H9 (cell line): ENCODE data around the gene SMURF1. TPM values are rescaled to one million over a fixed set of nuclear protein-coding genes. Genes with fewer than 3 reads are reported as not detected.

Experiments used
- DNase-seq: peaks from one replicate; pipeline ENCODE4 v3.0.0-alpha.2; 2017
- H2AFZ ChIP-seq: one replicate; pipeline ENCODE4 v1.6.1; 2013; ENCODE audit warnings: mild to moderate bottlenecking, low read length, control low read depth, moderate library complexity
- H2AK5ac ChIP-seq: 2 replicates; pipeline ENCODE4 v1.6.1; 2013; ENCODE audit warnings: low read length, control low read depth, mixed read lengths; ENCODE audit not compliant: insufficient read length
- H2BK120ac ChIP-seq: one replicate; pipeline ENCODE4 v1.6.1; 2013; ENCODE audit warnings: low read depth, mild to moderate bottlenecking, low read length, control low read depth, inconsistent platforms; ENCODE audit not compliant: poor library complexity, severe bottlenecking
- H2BK12ac ChIP-seq: 2 replicates; pipeline ENCODE4 v1.6.1; 2013; ENCODE audit warnings: low read length, control low read depth, mixed read lengths, low read depth; ENCODE audit not compliant: insufficient read length
- H2BK15ac ChIP-seq: 2 replicates; pipeline ENCODE4 v1.6.1; 2013; ENCODE audit warnings: low read depth, low read length, control low read depth
- H2BK20ac ChIP-seq: one replicate; pipeline ENCODE4 v1.6.1; 2013; ENCODE audit warnings: low read depth, mild to moderate bottlenecking, low read length, control low read depth, inconsistent platforms; ENCODE audit not compliant: poor library complexity, severe bottlenecking
- H2BK5ac ChIP-seq: 2 replicates; pipeline ENCODE4 v1.6.1; 2013; ENCODE audit warnings: low read length, control low read depth, mixed read lengths; ENCODE audit not compliant: insufficient read length
- H3K14ac ChIP-seq: 2 replicates; pipeline ENCODE4 v1.6.1; 2013; ENCODE audit warnings: low read length, control low read depth; ENCODE audit not compliant: insufficient read depth
- H3K18ac ChIP-seq: 2 replicates; pipeline ENCODE4 v1.6.1; 2013; ENCODE audit warnings: low read depth, mild to moderate bottlenecking, mixed read lengths, low read length, control low read depth; ENCODE audit not compliant: insufficient read length
- H3K23ac ChIP-seq: 2 replicates; pipeline ENCODE4 v1.6.1; 2013; ENCODE audit warnings: low read length, control low read depth, mixed read lengths, low read depth; ENCODE audit not compliant: insufficient read length
- H3K23me2 ChIP-seq: 2 replicates; pipeline ENCODE4 v1.6.1; 2013; ENCODE audit warnings: low read depth, mild to moderate bottlenecking, mixed read lengths, low read length, control low read depth; ENCODE audit not compliant: insufficient read length, poor library complexity, severe bottlenecking
- H3K27ac ChIP-seq: 2 replicates; pipeline ENCODE4 v1.5.1; 2013; ENCODE audit warnings: low read length, control low read depth, mixed read lengths, low read depth; ENCODE audit not compliant: insufficient read length
- H3K27me3 ChIP-seq: 2 replicates; pipeline ENCODE4 v1.6.1; 2013; ENCODE audit warnings: low read length, control low read depth, inconsistent platforms; ENCODE audit not compliant: insufficient read depth
- H3K4ac ChIP-seq: 2 replicates; pipeline ENCODE4 v1.6.1; 2013; ENCODE audit warnings: low read depth, mild to moderate bottlenecking, control low read depth, inconsistent platforms, low read length, moderate library complexity
- H3K4me1 ChIP-seq: 2 replicates; pipeline ENCODE4 v1.6.1; 2013; ENCODE audit warnings: low read length, control low read depth, inconsistent platforms; ENCODE audit not compliant: insufficient read depth
- H3K4me2 ChIP-seq: 2 replicates; pipeline ENCODE4 v1.6.1; 2013; ENCODE audit warnings: low read length, control low read depth, mixed read lengths; ENCODE audit not compliant: insufficient read length, insufficient read depth
- H3K56ac ChIP-seq: 2 replicates; pipeline ENCODE4 v1.6.1; 2013; ENCODE audit warnings: low read depth, mild to moderate bottlenecking, mixed read lengths, low read length, control low read depth; ENCODE audit not compliant: insufficient read length
- H3K79me1 ChIP-seq: 2 replicates; pipeline ENCODE4 v1.6.1; 2013; ENCODE audit warnings: low read depth, mild to moderate bottlenecking, moderate library complexity, low read length, control low read depth, inconsistent platforms; ENCODE audit not compliant: insufficient read depth, poor library complexity, severe bottlenecking
- H3K79me2 ChIP-seq: 2 replicates; pipeline ENCODE4 v1.6.1; 2013; ENCODE audit warnings: low read length, control low read depth, inconsistent platforms; ENCODE audit not compliant: insufficient read depth
- H3K9ac ChIP-seq: 2 replicates; pipeline ENCODE4 v1.6.1; 2013; ENCODE audit warnings: low read length, control low read depth, mixed read lengths; ENCODE audit not compliant: insufficient read length; ENCODE audit errors: extremely low read depth
- H3K9me3 ChIP-seq: one replicate; pipeline ENCODE4 v1.6.1; 2013; ENCODE audit warnings: low read depth, low read length, inconsistent platforms; ENCODE audit not compliant: control insufficient read depth
- H3T11ph ChIP-seq: one replicate; pipeline ENCODE4 v1.6.1; 2013; ENCODE audit warnings: mild to moderate bottlenecking, low read length, control low read depth, inconsistent platforms
- H4K20me1 ChIP-seq: one replicate; pipeline ENCODE4 v1.6.1; 2013; ENCODE audit not compliant: control insufficient read depth, insufficient read length, insufficient read depth
- H4K5ac ChIP-seq: 2 replicates; pipeline ENCODE4 v1.6.1; 2013; ENCODE audit warnings: low read depth, mild to moderate bottlenecking, mixed read lengths, low read length, control low read depth; ENCODE audit not compliant: insufficient read length
- H4K8ac ChIP-seq: replicated peaks from 2 replicates; pipeline ENCODE4 v1.6.1; 2013; ENCODE audit warnings: low read length, control low read depth, mixed read lengths, low read depth; ENCODE audit not compliant: insufficient read length
- H4K91ac ChIP-seq: 2 replicates; pipeline ENCODE4 v1.6.1; 2013; ENCODE audit warnings: low read depth, mild to moderate bottlenecking, moderate library complexity, mixed read lengths, low read length, control low read depth; ENCODE audit not compliant: insufficient read length
- H3K27ac Mint-ChIP-seq, 3 experiments: 2 replicates in 2 of 3; 3 replicates in 1 of 3; pipeline ENCODE4 v1.8.0; 2020 to 2021; ENCODE audit warnings: mixed read lengths in 3 of 3, mild to moderate bottlenecking in 1 of 3, moderate library complexity in 1 of 3
- H3K27me3 Mint-ChIP-seq: 2 replicates; pipeline ENCODE4 v1.8.0; 2021; ENCODE audit warnings: low read depth, mild to moderate bottlenecking, moderate library complexity, mixed read lengths
- H3K36me3 Mint-ChIP-seq, 3 experiments: 2 replicates in 2 of 3; 3 replicates in 1 of 3; pipeline ENCODE4 v1.8.0; 2020 to 2021; ENCODE audit warnings: low read depth in 3 of 3, mixed read lengths in 3 of 3; ENCODE audit not compliant: insufficient read depth in 1 of 3
- H3K4me1 Mint-ChIP-seq, 2 experiments: 2 replicates each; pipeline ENCODE4 v1.8.0; 2020; ENCODE audit warnings: mixed read lengths in 2 of 2
- H3K4me3 Mint-ChIP-seq, 2 experiments: 2 replicates in 1 of 2; 3 replicates in 1 of 2; pipeline ENCODE4 v1.8.0; 2020 to 2021; ENCODE audit warnings: mild to moderate bottlenecking in 2 of 2, mixed read lengths in 2 of 2, moderate library complexity in 1 of 2
- H3K9me3 Mint-ChIP-seq, 2 experiments: 2 replicates in 1 of 2; 3 replicates in 1 of 2; pipeline ENCODE4 v1.8.0; 2020; ENCODE audit warnings: mild to moderate bottlenecking in 2 of 2, mixed read lengths in 2 of 2, moderate library complexity in 1 of 2
- WGBS: extraction: QIAGEN DNeasy Blood & Tissue Kit; methylation state at CpG from one replicate; pipeline ENCODE4 v1.1.7; 2013; ENCODE audit warnings: missing lambda C conversion rate, low lambda C conversion rate, mixed read lengths; ENCODE audit not compliant: insufficient read length; ENCODE audit errors: extremely low coverage; 5-methylcytosine and 5-hydroxymethylcytosine counted together
- total RNA-seq: library from RNA; stranded (reverse); gene quantifications from 2 replicates; pipeline ENCODE4 v1.2.1, GENCODE V29; 2021
- TF ChIP-seq, protein P1 (sequence below): fragments of 200-600 bp; sonication (generic); conservative IDR thresholded peaks from 3 replicates; pipeline ENCODE4 v1.8.0; 2021; ENCODE audit warnings: antibody characterized with exemption, mild to moderate bottlenecking

Gene SMURF1
- total RNA-seq, 1 experiment from 2014 or later = 29.4 TPM

- H3T11ph ChIP-seq = no peak overlapping the region
- H3K4me2 ChIP-seq = no peak overlapping the region
- H3K4me1 ChIP-seq = no peaks in the 10 kb centered on the region
- H2BK20ac ChIP-seq = no peak overlapping the region
- H3K23ac ChIP-seq = no peak overlapping the region
- no peaks in the 10 kb centered on the region for H3K23me2 ChIP-seq
- no peaks in the 10 kb centered on the region for H3K79me1 ChIP-seq
- Mint-ChIP-seq H3K27ac (peak overlapping the region in 1 of 3 experiments; percentile 31; a peak in 1 of 7 replicates), H3K4me1 (no peaks in the 10 kb centered on the region), H3K4me3 (no peak overlapping the region), H3K27me3 (no peaks in the 10 kb centered on the region; the same call in 1 of the 2 replicates), H3K9me3 (no peaks in the 10 kb centered on the region), H3K36me3 (peaks cover 17 to 79% (median 60%) of the 10 kb centered on the region in 3 experiments; a peak in 6 of 7 replicates)
- no peak for DNase-seq
- no peak overlapping the region for H3K4ac ChIP-seq
- H2BK120ac ChIP-seq = no peak overlapping the region
- H2AK5ac ChIP-seq = no peak overlapping the region
- no peak overlapping the region; the same call in 1 of the 2 replicates for H3K14ac ChIP-seq
- H2AFZ ChIP-seq = no peak overlapping the region
- no peak overlapping the region for H3K18ac ChIP-seq
- H3K27me3 ChIP-seq = no peaks in the 10 kb centered on the region
- H4K91ac ChIP-seq = no peak overlapping the region
- H4K20me1 ChIP-seq = no peaks in the 10 kb centered on the region
- no peak overlapping the region for H2BK12ac ChIP-seq
- no peaks in the 10 kb centered on the region for H3K79me2 ChIP-seq
- TF ChIP-seq, protein P1, sequence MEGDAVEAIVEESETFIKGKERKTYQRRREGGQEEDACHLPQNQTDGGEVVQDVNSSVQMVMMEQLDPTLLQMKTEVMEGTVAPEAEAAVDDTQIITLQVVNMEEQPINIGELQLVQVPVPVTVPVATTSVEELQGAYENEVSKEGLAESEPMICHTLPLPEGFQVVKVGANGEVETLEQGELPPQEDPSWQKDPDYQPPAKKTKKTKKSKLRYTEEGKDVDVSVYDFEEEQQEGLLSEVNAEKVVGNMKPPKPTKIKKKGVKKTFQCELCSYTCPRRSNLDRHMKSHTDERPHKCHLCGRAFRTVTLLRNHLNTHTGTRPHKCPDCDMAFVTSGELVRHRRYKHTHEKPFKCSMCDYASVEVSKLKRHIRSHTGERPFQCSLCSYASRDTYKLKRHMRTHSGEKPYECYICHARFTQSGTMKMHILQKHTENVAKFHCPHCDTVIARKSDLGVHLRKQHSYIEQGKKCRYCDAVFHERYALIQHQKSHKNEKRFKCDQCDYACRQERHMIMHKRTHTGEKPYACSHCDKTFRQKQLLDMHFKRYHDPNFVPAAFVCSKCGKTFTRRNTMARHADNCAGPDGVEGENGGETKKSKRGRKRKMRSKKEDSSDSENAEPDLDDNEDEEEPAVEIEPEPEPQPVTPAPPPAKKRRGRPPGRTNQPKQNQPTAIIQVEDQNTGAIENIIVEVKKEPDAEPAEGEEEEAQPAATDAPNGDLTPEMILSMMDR = no peak
- H4K5ac ChIP-seq = no peak overlapping the region
- H3K56ac ChIP-seq = no peak overlapping the region
- no peak overlapping the region for H2BK15ac ChIP-seq
- WGBS = no CpG with 5 or more reads among the region's 20 CpGs
- H4K8ac ChIP-seq = no peak overlapping the region
- H3K9ac ChIP-seq = no peak overlapping the region
- no peak overlapping the region for H2BK5ac ChIP-seq
- H3K27ac ChIP-seq = no peak overlapping the region
- H3K9me3 ChIP-seq = no peaks in the 10 kb centered on the region
Measured at GRCh38 chr7:99000196-99000903, 143.6 kb downstream of the SMURF1 start.
